ENCODE measurements around the gene CLRN2. TPM values are rescaled to one million over a fixed set of nuclear protein-coding genes. Genes with fewer than 3 reads are reported as not detected.

CLRN2 gene
- total RNA-seq, 1 experiment from 2014 or later: not detected

DNA sequence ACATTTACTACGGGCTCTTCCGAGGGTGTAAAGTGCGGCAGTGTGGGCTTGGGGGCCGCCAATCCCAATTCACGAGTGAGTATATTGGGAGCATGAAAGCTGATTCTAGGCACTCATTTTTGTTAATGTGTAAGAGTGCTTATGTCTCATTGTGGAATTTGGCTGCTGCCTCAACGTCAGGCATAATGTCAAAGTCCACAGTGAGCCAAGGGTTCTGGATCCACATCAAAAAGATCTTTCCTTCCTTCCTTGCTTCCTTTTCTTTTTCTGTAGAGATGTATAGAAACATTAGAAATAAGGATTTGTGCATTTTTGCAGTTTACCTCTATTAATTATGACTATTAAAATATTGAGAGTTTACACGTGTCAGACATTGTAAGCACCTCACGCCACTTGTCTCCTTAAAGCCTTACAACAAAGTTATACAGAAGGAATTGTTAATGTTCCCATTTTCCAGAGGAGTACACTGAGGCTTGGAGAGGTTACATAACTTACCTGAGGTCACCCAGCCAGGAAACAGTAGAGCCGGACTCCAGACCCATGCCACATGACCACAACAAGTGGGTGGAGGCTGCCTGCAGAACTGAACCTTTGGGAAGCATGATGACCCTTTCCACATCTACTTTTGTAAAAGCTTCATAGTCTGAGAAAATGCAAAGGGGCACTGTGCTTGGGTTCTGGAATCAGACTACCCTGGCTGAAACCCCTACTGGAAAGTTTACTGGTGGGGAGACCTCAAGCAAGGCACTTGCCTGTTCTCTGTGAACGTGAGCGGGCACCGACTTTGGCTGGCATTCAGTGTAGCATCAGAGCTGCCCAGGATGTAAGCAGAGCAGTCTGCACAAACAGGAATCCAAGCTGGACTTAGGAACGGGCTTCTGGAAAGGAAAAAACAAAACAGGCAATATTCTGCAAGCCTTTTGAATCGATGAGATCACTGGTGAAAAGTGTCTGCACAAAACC is 761 bp downstream of the CLRN2 start:
- ChIA-PET POLR2A (no interaction called here), CTCF (no interaction called here)
- H3K27me3 Mint-ChIP-seq (ENCODE audit: insufficient read depth, unreplicated experiment): peaks cover 4% of the 10 kb centered on the region
- Histone ChIP-seq H3K4me3 (ENCODE audit: low read depth, low read length) (no peak overlapping the region), H3K9me3 (no peaks in the 10 kb centered on the region), H3K36me3 (ENCODE audit: control insufficient read depth, insufficient read depth, low read length) (no peaks in the 10 kb centered on the region), H3K4me1 (peaks cover 5% of the 10 kb centered on the region), H3K27me3 (replicated peaks; ENCODE audit: control insufficient read depth, insufficient read depth, low read length) (no peaks in the 10 kb centered on the region)
- no peak overlapping the region for H3K4me3 Mint-ChIP-seq (ENCODE audit: unreplicated experiment)
- BruUV-seq (replicated peaks): no TSS peak
- intact Hi-C loops (cut with micrococcal nuclease; ENCODE audit: unreplicated experiment): no loop called here
- no peak overlapping the region for H3K27ac Mint-ChIP-seq (ENCODE audit: unreplicated experiment)
- TF ChIP-seq, protein P1, sequence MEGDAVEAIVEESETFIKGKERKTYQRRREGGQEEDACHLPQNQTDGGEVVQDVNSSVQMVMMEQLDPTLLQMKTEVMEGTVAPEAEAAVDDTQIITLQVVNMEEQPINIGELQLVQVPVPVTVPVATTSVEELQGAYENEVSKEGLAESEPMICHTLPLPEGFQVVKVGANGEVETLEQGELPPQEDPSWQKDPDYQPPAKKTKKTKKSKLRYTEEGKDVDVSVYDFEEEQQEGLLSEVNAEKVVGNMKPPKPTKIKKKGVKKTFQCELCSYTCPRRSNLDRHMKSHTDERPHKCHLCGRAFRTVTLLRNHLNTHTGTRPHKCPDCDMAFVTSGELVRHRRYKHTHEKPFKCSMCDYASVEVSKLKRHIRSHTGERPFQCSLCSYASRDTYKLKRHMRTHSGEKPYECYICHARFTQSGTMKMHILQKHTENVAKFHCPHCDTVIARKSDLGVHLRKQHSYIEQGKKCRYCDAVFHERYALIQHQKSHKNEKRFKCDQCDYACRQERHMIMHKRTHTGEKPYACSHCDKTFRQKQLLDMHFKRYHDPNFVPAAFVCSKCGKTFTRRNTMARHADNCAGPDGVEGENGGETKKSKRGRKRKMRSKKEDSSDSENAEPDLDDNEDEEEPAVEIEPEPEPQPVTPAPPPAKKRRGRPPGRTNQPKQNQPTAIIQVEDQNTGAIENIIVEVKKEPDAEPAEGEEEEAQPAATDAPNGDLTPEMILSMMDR (IDR thresholded peaks at IDR 0.05; ENCODE audit: insufficient read depth in 1 of 2, low read depth in 1 of 2, low read length in 1 of 2, severe bottlenecking in 1 of 2, unreplicated experiment in 1 of 2): no peak
- no peaks in the 10 kb centered on the region for H3K9me3 Mint-ChIP-seq (ENCODE audit: unreplicated experiment)
- no peaks in the 10 kb centered on the region for H3K36me3 Mint-ChIP-seq (ENCODE audit: insufficient read depth, unreplicated experiment)
- no peak for DNase-seq
- no peaks in the 10 kb centered on the region for H3K4me1 Mint-ChIP-seq (ENCODE audit: low read depth, unreplicated experiment)

DNA sequence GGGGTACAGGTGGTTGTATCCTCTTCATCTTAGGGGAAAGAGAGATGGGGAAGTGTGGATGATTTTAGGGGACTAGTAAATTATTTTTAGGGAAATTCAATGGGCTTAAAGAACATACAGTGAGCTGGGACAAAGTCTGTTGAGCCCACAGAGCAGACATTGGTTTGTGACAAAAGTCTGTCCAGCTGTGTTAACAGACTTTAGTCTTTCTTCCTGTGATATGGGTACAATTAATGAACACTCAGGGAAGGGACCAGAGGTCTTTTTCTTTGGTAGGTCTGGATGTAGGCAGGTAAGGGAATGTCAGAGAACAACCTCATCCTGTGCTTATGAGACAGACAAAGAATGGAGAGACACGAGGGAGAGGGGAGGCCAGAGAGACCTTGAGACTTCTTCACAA is 2.0 kb downstream of the CLRN2 start:
- no peaks in the 10 kb centered on the region for H3K4me1 Mint-ChIP-seq (ENCODE audit: low read depth, unreplicated experiment)
- H3K27me3 Mint-ChIP-seq (ENCODE audit: insufficient read depth, unreplicated experiment): peaks cover 8% of the 10 kb centered on the region
- POLR2A ChIA-PET: no interaction called here
- peaks cover 5% of the 10 kb centered on the region for H3K4me1 ChIP-seq
- no peaks in the 10 kb centered on the region for H3K36me3 Mint-ChIP-seq (ENCODE audit: insufficient read depth, unreplicated experiment)
- no peak overlapping the region for H3K27ac Mint-ChIP-seq (ENCODE audit: unreplicated experiment)
- DNase-seq: no peak
- no peak overlapping the region for H3K4me3 Mint-ChIP-seq (ENCODE audit: unreplicated experiment)
- no peaks in the 10 kb centered on the region for H3K9me3 ChIP-seq
- no peak overlapping the region for H3K4me3 ChIP-seq (ENCODE audit: low read depth, low read length)
- H3K9me3 Mint-ChIP-seq (ENCODE audit: unreplicated experiment): no peaks in the 10 kb centered on the region
- intact Hi-C loops (cut with micrococcal nuclease; ENCODE audit: unreplicated experiment): no loop called here
- CTCF ChIA-PET: no interaction called here
- no TSS peak for BruUV-seq (replicated peaks)
- TF ChIP-seq, protein P1 (IDR thresholded peaks at IDR 0.05; ENCODE audit: insufficient read depth in 1 of 2, low read depth in 1 of 2, low read length in 1 of 2, severe bottlenecking in 1 of 2, unreplicated experiment in 1 of 2): no peak
- no peaks in the 10 kb centered on the region for H3K36me3 ChIP-seq (ENCODE audit: control insufficient read depth, insufficient read depth, low read length)
- no peaks in the 10 kb centered on the region for H3K27me3 ChIP-seq (replicated peaks; ENCODE audit: control insufficient read depth, insufficient read depth, low read length)

DNA sequence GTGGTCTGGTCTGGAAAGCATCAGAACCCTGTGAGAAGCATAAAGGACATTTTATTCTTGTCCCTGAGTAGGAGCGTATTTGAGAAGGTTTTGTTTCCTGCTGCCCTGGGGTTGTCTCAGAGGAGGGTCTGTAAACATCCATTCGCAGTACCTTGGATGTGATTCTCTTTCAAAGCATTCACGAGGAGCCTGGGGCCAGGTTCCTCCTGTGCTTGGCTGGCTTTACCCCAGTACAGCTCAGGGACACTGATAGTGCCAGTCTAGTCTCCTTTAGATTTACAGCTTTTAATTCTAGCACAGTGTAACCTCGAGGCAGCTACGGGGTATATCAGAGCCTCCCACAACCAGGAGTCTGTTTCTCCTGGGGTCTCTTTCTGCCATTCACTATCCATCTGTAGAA is 2.7 kb downstream of the CLRN2 start:
- no peaks in the 10 kb centered on the region for H3K27me3 ChIP-seq (replicated peaks; ENCODE audit: control insufficient read depth, insufficient read depth, low read length)
- DNase-seq: no peak
- Mint-ChIP-seq H3K4me1 (ENCODE audit: low read depth, unreplicated experiment) (no peaks in the 10 kb centered on the region), H3K9me3 (ENCODE audit: unreplicated experiment) (no peaks in the 10 kb centered on the region), H3K27me3 (ENCODE audit: insufficient read depth, unreplicated experiment) (peaks cover 8% of the 10 kb centered on the region), H3K27ac (ENCODE audit: unreplicated experiment) (no peak overlapping the region), H3K36me3 (ENCODE audit: insufficient read depth, unreplicated experiment) (no peaks in the 10 kb centered on the region), H3K4me3 (ENCODE audit: unreplicated experiment) (no peak overlapping the region)
- ChIA-PET CTCF (no interaction called here), POLR2A (no interaction called here)
- no TSS peak for BruUV-seq (replicated peaks)
- H3K36me3 ChIP-seq (ENCODE audit: control insufficient read depth, insufficient read depth, low read length): no peaks in the 10 kb centered on the region
- intact Hi-C loops (cut with micrococcal nuclease; ENCODE audit: unreplicated experiment): no loop called here
- no peak overlapping the region for H3K4me3 ChIP-seq (ENCODE audit: low read depth, low read length)
- TF ChIP-seq, protein P1 (IDR thresholded peaks at IDR 0.05; ENCODE audit: insufficient read depth in 1 of 2, low read depth in 1 of 2, low read length in 1 of 2, severe bottlenecking in 1 of 2, unreplicated experiment in 1 of 2): no peak
- no peaks in the 10 kb centered on the region for H3K9me3 ChIP-seq
- H3K4me1 ChIP-seq: peaks cover 1% of the 10 kb centered on the region

All from Caco-2 (cell line).